ENCODE data around the gene PIWIL4.
"Not testable (repeated sequence)": the region's sequence is repeated elsewhere in the genome, so short reads cannot be mapped to it uniquely, and the experiment has no call there.

Gene PIWIL4

GRCh38 chr11:94638301-94638901 lies 71.2 kb downstream of the PIWIL4 start:
- no peak for DNase-seq (ENCODE audit: low spot score)

- no peak for DNase-seq (ENCODE audit: low spot score)
Observed at GRCh38 chr11:94638902-94639373, 71.8 kb downstream of the PIWIL4 start.

- no peak for DNase-seq (ENCODE audit: low spot score)
Observed at GRCh38 chr11:94639901-94640721, 72.9 kb downstream of the PIWIL4 start.

- no peak for DNase-seq (ENCODE audit: low spot score)
Observed at GRCh38 chr11:94641167-94641761, 74.1 kb downstream of the PIWIL4 start.

- DNase-seq (ENCODE audit: low spot score) = not testable (repeated sequence)
Observed at GRCh38 chr11:94643186-94643585, 76.0 kb downstream of the PIWIL4 start.

GRCh38 chr11:94647926-94648325 lies 80.8 kb downstream of the PIWIL4 start:
- no peak for DNase-seq (ENCODE audit: low spot score)

GRCh38 chr11:94648789-94649188 lies 81.6 kb downstream of the PIWIL4 start:
- no peak for DNase-seq (ENCODE audit: low spot score)

GRCh38 chr11:94649254-94649653 lies 82.1 kb downstream of the PIWIL4 start:
- no peak for DNase-seq (ENCODE audit: low spot score)

GRCh38 chr11:94649964-94650623 lies 82.9 kb downstream of the PIWIL4 start:
- DNase-seq (ENCODE audit: low spot score) = peak; percentile 21

- DNase-seq (ENCODE audit: low spot score) = no peak
Observed at GRCh38 chr11:94650756-94651155, 83.6 kb downstream of the PIWIL4 start.

- no peak for DNase-seq (ENCODE audit: low spot score)
Observed at GRCh38 chr11:94652735-94653284, 85.6 kb downstream of the PIWIL4 start.

GRCh38 chr11:94653561-94653960 lies 86.4 kb downstream of the PIWIL4 start:
- no peak for DNase-seq (ENCODE audit: low spot score)

- DNase-seq (ENCODE audit: low spot score) = no peak
Observed at GRCh38 chr11:94654201-94654600, 87.0 kb downstream of the PIWIL4 start.

GRCh38 chr11:94655291-94655690 lies 88.1 kb downstream of the PIWIL4 start:
- no peak for DNase-seq (ENCODE audit: low spot score)

GRCh38 chr11:94655956-94656355 lies 88.8 kb downstream of the PIWIL4 start:
- DNase-seq (ENCODE audit: low spot score) = peak; percentile 29

- peak; percentile 64 for DNase-seq (ENCODE audit: low spot score)
Observed at GRCh38 chr11:94656968-94657367, 89.8 kb downstream of the PIWIL4 start.

- DNase-seq (ENCODE audit: low spot score) = no peak
Observed at GRCh38 chr11:94657629-94658028, 90.5 kb downstream of the PIWIL4 start.

- DNase-seq (ENCODE audit: low spot score) = no peak
Observed at GRCh38 chr11:94658386-94658785, 91.2 kb downstream of the PIWIL4 start.

GRCh38 chr11:94658888-94659287 lies 91.7 kb downstream of the PIWIL4 start:
- no peak for DNase-seq (ENCODE audit: low spot score)

- DNase-seq (ENCODE audit: low spot score) = no peak
Observed at GRCh38 chr11:94661444-94661843, 94.3 kb downstream of the PIWIL4 start.

GRCh38 chr11:94662065-94662779 lies 95.1 kb downstream of the PIWIL4 start:
- DNase-seq (ENCODE audit: low spot score) = no peak

All from kidney tubule cell (primary cell).